ENCODE measurements around the gene NCAM1. TPM values are rescaled to one million over a fixed set of nuclear protein-coding genes. Genes with fewer than 3 reads are reported as not detected.
A peak's percentile ranks its signal among the peaks of the same experiment; 100 is the strongest.
"Not testable (repeated sequence)": the region's sequence is repeated elsewhere in the genome, so short reads cannot be mapped to it uniquely, and the experiment has no call there.

Gene NCAM1
- total and polyA plus RNA-seq, 2 experiments from 2014 or later: 0.76 to 1.6 TPM

- Histone ChIP-seq H4K20me1 (replicated peaks; ENCODE audit: insufficient read depth) (no peaks in the 10 kb centered on the region), H3K79me2 (replicated peaks; ENCODE audit: insufficient read depth) (no peaks in the 10 kb centered on the region), H2AFZ (no peak overlapping the region), H3K36me3 (ENCODE audit: insufficient read depth) (no peaks in the 10 kb centered on the region), H3K4me3 (peak overlapping the region; percentile 21), H3K27ac (ENCODE audit: low read depth) (no peak overlapping the region), H3K4me1 (ENCODE audit: insufficient read depth) (peaks cover 29% of the 10 kb centered on the region), H3F3A (replicated peaks; ENCODE audit: low read depth) (no peaks in the 10 kb centered on the region), H3K4me2 (peak overlapping the region; percentile 59), H3K9me2 (ENCODE audit: insufficient read depth) (no peaks in the 10 kb centered on the region), H3K27me3 (ENCODE audit: insufficient read depth) (peaks cover 34% of the 10 kb centered on the region)
- H3K27ac Mint-ChIP-seq: no peak overlapping the region
- H3K27me3 Mint-ChIP-seq (ENCODE audit: insufficient read depth, low read depth, poor library complexity): peaks cover 14% of the 10 kb centered on the region
- TF ChIP-seq ETS1 (IDR thresholded peaks at IDR 0.05) (no peak), STAT1 (IDR thresholded peaks at IDR 0.05; ENCODE audit: unreplicated experiment) (no peak), CTCF (conservative IDR thresholded peaks at IDR 0.05; ENCODE audit: low read depth in 2 of 2) (no peak; a peak in 1 of 4 replicates), ZNF331 (CRISPR knock-in tag; IDR thresholded peaks at IDR 0.05; ENCODE audit: low read depth) (no peak), NANOG (IDR thresholded peaks at IDR 0.05; ENCODE audit: borderline replicate concordance) (0 out of 2 replicates have a peak, but pooled peaks have one; percentile 44)
- DNase-seq (ENCODE audit: low spot score) (peak; percentile 55), ATAC-seq (peak; percentile 89)
- no peak overlapping the region; the same call in 2 of the 3 replicates for H3K4me3 Mint-ChIP-seq
- H3K4me1 Mint-ChIP-seq: peaks cover 29% of the 10 kb centered on the region
- no peaks in the 10 kb centered on the region; the same call in 2 of the 3 replicates for H3K9me3 Mint-ChIP-seq
- H3K36me3 Mint-ChIP-seq (ENCODE audit: low read depth): no peaks in the 10 kb centered on the region
Measured at GRCh38 chr11:112922606-112923005, 38.6 kb upstream of the NCAM1 start.

- H3K36me3 ChIP-seq (ENCODE audit: insufficient read depth); H3K4me3 Mint-ChIP-seq; H3K79me2 ChIP-seq (replicated peaks; ENCODE audit: insufficient read depth); H3K9me2 ChIP-seq (ENCODE audit: insufficient read depth); DNase-seq (ENCODE audit: low spot score); H3K4me3 ChIP-seq; H3F3A ChIP-seq (replicated peaks; ENCODE audit: low read depth); H3K36me3 Mint-ChIP-seq (ENCODE audit: low read depth); H2AFZ ChIP-seq; H3K9me3 Mint-ChIP-seq; H4K20me1 ChIP-seq (replicated peaks; ENCODE audit: insufficient read depth); H3K4me2 ChIP-seq; H3K27ac ChIP-seq (ENCODE audit: low read depth); ATAC-seq; H3K27ac Mint-ChIP-seq: not testable (repeated sequence)
- peaks cover 29% of the 10 kb centered on the region for H3K4me1 ChIP-seq (ENCODE audit: insufficient read depth)
- peaks cover 29% of the 10 kb centered on the region for H3K27me3 ChIP-seq (ENCODE audit: insufficient read depth)
- peaks cover 33% of the 10 kb centered on the region for H3K4me1 Mint-ChIP-seq
- peaks cover 14% of the 10 kb centered on the region for H3K27me3 Mint-ChIP-seq (ENCODE audit: insufficient read depth, low read depth, poor library complexity)
Measured at GRCh38 chr11:112924836-112925235, 36.4 kb upstream of the NCAM1 start.

- Mint-ChIP-seq H3K27me3 (ENCODE audit: insufficient read depth, low read depth, poor library complexity) (peaks cover 16% of the 10 kb centered on the region), H3K36me3 (ENCODE audit: low read depth) (no peaks in the 10 kb centered on the region), H3K4me1 (peaks cover 33% of the 10 kb centered on the region), H3K27ac (no peak overlapping the region), H3K4me3 (no peak overlapping the region), H3K9me3 (no peaks in the 10 kb centered on the region)
- Histone ChIP-seq H3F3A (replicated peaks; ENCODE audit: low read depth) (no peaks in the 10 kb centered on the region), H3K4me1 (ENCODE audit: insufficient read depth) (peaks cover 29% of the 10 kb centered on the region), H3K27me3 (ENCODE audit: insufficient read depth) (peaks cover 21% of the 10 kb centered on the region), H3K27ac (ENCODE audit: low read depth) (no peak overlapping the region), H2AFZ (no peak overlapping the region), H3K36me3 (ENCODE audit: insufficient read depth) (no peaks in the 10 kb centered on the region), H3K4me3 (no peak overlapping the region), H3K4me2 (no peak overlapping the region), H3K9me2 (ENCODE audit: insufficient read depth) (no peaks in the 10 kb centered on the region), H4K20me1 (replicated peaks; ENCODE audit: insufficient read depth) (no peaks in the 10 kb centered on the region), H3K79me2 (replicated peaks; ENCODE audit: insufficient read depth) (no peaks in the 10 kb centered on the region)
- no peak for ATAC-seq
- DNase-seq (ENCODE audit: low spot score): no peak
- TF ChIP-seq ZNF114 (CRISPR knock-in tag; IDR thresholded peaks at IDR 0.05) (no peak), REST (IDR thresholded peaks at IDR 0.05; ENCODE audit: unreplicated experiment) (no peak)
Measured at GRCh38 chr11:112925516-112926310, 35.5 kb upstream of the NCAM1 start.
